DOHH2 (cell line): ENCODE data around the gene ACCSL.

Experiments used
- H3F3A ChIP-seq: fragments of 200-600 bp; sonication (generic), shearing (Covaris generic); 2 replicates; pipeline ENCODE4 v1.6.0; 2016; ENCODE audit warnings: antibody characterized with exemption, mild to moderate bottlenecking; ENCODE audit not compliant: control insufficient read depth, insufficient read depth
- H3K27ac ChIP-seq: fragments of 200-600 bp; sonication (generic); 2 replicates; pipeline ENCODE4 v1.5.1; 2014; ENCODE audit warnings: low read depth, mild to moderate bottlenecking, low read length, moderate library complexity
- H3K27me3 ChIP-seq: fragments of 200-600 bp; sonication (generic); 2 replicates; pipeline ENCODE4 v1.6.1; 2014; ENCODE audit warnings: mild to moderate bottlenecking, low read length, mixed read lengths; ENCODE audit not compliant: control insufficient read depth
- H3K36me3 ChIP-seq: fragments of 200-600 bp; sonication (generic); 2 replicates; pipeline ENCODE4 v1.6.1; 2014; ENCODE audit warnings: mild to moderate bottlenecking, low read length, moderate library complexity, mixed read lengths; ENCODE audit not compliant: control insufficient read depth
- H3K4me1 ChIP-seq: fragments of 200-600 bp; sonication (generic); 2 replicates; pipeline ENCODE4 v1.6.1; 2014; ENCODE audit warnings: mild to moderate bottlenecking, low read length, mixed read lengths; ENCODE audit not compliant: control insufficient read depth
- H3K4me2 ChIP-seq: fragments of 200-600 bp; sonication (generic); 2 replicates; pipeline ENCODE4 v1.6.0; 2014; ENCODE audit warnings: mild to moderate bottlenecking, low read length, moderate library complexity
- H3K4me3 ChIP-seq: fragments of 200-600 bp; sonication (generic); 2 replicates; pipeline ENCODE4 v1.5.1; 2014; ENCODE audit warnings: mild to moderate bottlenecking, low read length, mixed read lengths
- H3K79me2 ChIP-seq: fragments of 200-600 bp; sonication (generic); 2 replicates; pipeline ENCODE4 v1.6.1; 2014; ENCODE audit warnings: mild to moderate bottlenecking, low read length, mixed read lengths; ENCODE audit not compliant: control insufficient read depth
- H3K9me2 ChIP-seq: fragments of 200-600 bp; sonication (generic); replicated peaks from 2 replicates; pipeline ENCODE4 v1.6.1; 2014; ENCODE audit warnings: mild to moderate bottlenecking, low read length, mixed read lengths; ENCODE audit not compliant: control insufficient read depth
- H3K9me3 ChIP-seq: fragments of 200-600 bp; sonication (generic); 2 replicates; pipeline ENCODE4 v1.6.1; 2014; ENCODE audit warnings: antibody characterized with exemption, low read length, mixed read lengths; ENCODE audit not compliant: control insufficient read depth, insufficient read depth
- H4K20me1 ChIP-seq: fragments of 200-600 bp; sonication (generic); 2 replicates; pipeline ENCODE4 v1.6.0; 2014; ENCODE audit warnings: low read depth, mild to moderate bottlenecking, antibody characterized with exemption, low read length, moderate library complexity; ENCODE audit not compliant: control insufficient read depth, insufficient read depth
- EZH2phosphoT487 ChIP-seq: fragments of 200-600 bp; sonication (generic); IDR thresholded peaks from 2 replicates; pipeline ENCODE4 v1.6.1; 2017; ENCODE audit warnings: borderline replicate concordance, mild to moderate bottlenecking, antibody characterized with exemption, low read length, moderate library complexity, mixed read lengths
- TF ChIP-seq, protein P1 (sequence below): fragments of 200-600 bp; sonication (generic); IDR thresholded peaks from one replicate; pipeline ENCODE4 v1.5.1; 2014; ENCODE audit warnings: antibody characterized with exemption, mild to moderate bottlenecking, low read depth, low read length; ENCODE audit not compliant: poor library complexity, severe bottlenecking

Gene ACCSL

DNA sequence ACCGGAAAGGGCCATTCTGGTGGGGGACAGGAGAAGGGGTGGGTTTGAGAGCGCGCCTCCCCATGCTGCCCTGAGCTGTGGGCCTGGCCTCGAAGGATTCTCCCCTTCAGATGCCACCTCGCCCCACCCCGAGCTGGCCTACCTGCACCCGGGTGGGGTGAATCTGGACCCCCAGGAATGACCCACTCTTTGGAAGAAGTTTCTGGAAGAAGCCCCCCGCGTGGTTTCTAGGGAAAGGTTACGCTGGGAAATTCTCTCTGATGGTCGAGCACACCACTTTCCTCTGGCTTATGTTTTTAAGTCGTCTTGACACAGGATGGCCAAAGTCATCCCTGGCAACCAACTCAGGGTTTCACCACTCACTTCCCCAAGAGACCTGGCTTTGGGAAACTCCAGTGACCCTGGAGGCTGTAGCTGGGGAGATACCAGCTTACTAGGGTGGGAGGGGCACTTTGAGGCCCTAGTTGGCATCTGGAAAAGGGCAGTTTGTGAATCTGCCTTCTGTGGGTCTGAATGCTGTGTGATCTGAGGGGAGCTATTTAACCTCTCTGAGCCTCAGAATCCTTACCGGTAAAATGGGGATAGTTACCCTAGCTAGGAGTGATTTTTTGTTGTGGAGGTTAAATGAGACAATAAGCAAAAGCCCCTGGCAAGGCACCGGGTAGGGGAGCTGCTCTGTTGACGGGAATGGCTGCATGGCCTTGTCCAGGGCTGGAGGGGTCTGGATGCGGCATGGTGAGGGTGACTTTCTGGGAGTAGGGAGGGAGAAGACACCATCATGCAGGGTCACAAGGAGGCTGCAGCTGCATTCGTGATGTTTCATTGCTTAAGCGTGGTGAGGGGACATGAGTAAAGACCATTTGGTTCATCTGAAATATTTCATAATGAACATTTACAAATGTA lies 45.3 kb upstream of the ACCSL start:
- Histone ChIP-seq H3K4me1 (no peaks in the 10 kb centered on the region), H3K27ac (no peak overlapping the region), H3K9me2 (no peaks in the 10 kb centered on the region), H3K4me2 (no peak overlapping the region), H4K20me1 (no peaks in the 10 kb centered on the region), H3K27me3 (no peaks in the 10 kb centered on the region), H3K79me2 (no peaks in the 10 kb centered on the region), H3F3A (no peaks in the 10 kb centered on the region), H3K36me3 (no peaks in the 10 kb centered on the region), H3K4me3 (no peak overlapping the region), H3K9me3 (no peaks in the 10 kb centered on the region)
- TF ChIP-seq, protein P1, sequence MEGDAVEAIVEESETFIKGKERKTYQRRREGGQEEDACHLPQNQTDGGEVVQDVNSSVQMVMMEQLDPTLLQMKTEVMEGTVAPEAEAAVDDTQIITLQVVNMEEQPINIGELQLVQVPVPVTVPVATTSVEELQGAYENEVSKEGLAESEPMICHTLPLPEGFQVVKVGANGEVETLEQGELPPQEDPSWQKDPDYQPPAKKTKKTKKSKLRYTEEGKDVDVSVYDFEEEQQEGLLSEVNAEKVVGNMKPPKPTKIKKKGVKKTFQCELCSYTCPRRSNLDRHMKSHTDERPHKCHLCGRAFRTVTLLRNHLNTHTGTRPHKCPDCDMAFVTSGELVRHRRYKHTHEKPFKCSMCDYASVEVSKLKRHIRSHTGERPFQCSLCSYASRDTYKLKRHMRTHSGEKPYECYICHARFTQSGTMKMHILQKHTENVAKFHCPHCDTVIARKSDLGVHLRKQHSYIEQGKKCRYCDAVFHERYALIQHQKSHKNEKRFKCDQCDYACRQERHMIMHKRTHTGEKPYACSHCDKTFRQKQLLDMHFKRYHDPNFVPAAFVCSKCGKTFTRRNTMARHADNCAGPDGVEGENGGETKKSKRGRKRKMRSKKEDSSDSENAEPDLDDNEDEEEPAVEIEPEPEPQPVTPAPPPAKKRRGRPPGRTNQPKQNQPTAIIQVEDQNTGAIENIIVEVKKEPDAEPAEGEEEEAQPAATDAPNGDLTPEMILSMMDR: no peak
- no peak for TF ChIP-seq EZH2phosphoT487

DNA sequence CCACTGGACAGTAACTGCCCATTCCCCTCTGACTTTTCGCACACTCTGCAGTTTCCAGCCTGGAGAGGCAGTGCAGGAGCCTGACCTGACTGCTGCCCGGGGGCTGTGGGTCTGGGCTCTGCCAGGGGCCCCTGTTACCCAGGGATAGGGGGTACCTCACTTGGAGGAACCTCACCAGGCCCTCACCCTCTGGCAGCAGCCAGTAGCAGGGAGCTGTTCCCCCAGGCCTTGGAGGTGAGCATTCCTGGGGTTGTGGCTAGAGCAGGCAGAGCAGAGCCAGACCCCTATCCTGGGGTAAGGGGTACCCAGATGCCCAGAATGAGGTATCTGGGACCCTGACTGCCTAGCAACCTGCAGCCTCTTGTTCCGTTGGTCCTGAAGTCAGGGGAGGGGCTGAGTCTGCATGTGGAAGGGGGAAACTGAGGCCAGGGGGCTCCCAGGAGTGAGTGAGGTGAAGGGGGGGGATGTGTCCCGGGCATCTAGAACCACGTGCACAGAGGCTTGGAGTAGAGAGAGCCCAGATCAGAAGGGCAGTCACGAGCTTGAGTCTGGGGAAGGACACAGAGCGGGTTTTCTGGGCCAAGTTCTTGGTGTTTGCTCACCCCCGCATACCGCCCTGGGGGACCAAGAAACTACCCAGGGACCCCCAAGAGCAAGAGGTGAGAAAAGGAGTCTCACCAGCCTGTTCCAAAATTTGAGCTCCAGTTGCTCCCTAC lies 43.9 kb upstream of the ACCSL start:
- Histone ChIP-seq H3K4me2 (no peak overlapping the region), H3K79me2 (no peaks in the 10 kb centered on the region), H3K36me3 (no peaks in the 10 kb centered on the region), H3F3A (no peaks in the 10 kb centered on the region), H4K20me1 (no peaks in the 10 kb centered on the region), H3K9me2 (no peaks in the 10 kb centered on the region), H3K27me3 (no peaks in the 10 kb centered on the region), H3K4me3 (no peak overlapping the region), H3K4me1 (no peaks in the 10 kb centered on the region), H3K27ac (no peak overlapping the region), H3K9me3 (no peaks in the 10 kb centered on the region)
- no peak for TF ChIP-seq EZH2phosphoT487
- TF ChIP-seq, protein P1: no peak

DNA sequence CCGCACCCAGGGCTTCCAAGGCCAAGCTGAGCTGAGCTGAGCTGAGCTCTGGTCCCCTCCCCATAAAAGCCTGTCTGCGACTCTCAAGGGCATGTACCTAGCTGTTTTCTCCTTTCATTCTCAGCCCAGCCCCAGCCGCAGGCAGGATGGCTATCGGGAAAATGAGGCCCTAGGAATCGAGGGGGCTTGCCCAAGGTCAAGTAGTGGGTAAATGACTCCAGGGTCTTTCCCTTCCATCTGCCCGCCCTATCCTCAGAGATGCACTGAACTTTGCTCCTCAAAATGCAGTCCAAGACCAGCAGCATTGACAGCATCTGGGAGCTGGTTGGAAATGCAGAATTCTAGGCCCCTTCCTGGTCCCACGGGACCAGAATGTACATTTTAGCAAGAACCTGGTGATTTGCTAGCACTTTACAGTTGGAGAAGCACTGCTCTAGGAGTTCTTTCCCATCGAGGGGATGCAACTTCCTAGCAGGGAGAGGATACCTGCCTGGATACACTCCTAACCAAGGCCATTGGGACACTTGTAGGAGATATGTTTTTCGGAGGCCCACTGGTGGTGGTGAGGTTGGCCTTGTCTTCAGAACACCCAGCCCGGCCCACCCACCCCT lies 43.2 kb upstream of the ACCSL start:
- Histone ChIP-seq H3K79me2 (no peaks in the 10 kb centered on the region), H3K4me3 (no peak overlapping the region), H3K4me1 (no peaks in the 10 kb centered on the region), H3K9me3 (no peaks in the 10 kb centered on the region), H3K36me3 (no peaks in the 10 kb centered on the region), H3K4me2 (no peak overlapping the region), H4K20me1 (no peaks in the 10 kb centered on the region), H3K9me2 (no peaks in the 10 kb centered on the region), H3K27me3 (no peaks in the 10 kb centered on the region), H3F3A (no peaks in the 10 kb centered on the region), H3K27ac (no peak overlapping the region)
- TF ChIP-seq EZH2phosphoT487: no peak
- TF ChIP-seq, protein P1: no peak
